ENCODE results near the gene RALGAPA1. TPM values are rescaled to one million over a fixed set of nuclear protein-coding genes. Genes with fewer than 3 reads are reported as not detected.

Gene RALGAPA1
- total and polyA plus RNA-seq, 2 experiments from 2014 or later, result 21.9 to 27.3 TPM

DNA sequence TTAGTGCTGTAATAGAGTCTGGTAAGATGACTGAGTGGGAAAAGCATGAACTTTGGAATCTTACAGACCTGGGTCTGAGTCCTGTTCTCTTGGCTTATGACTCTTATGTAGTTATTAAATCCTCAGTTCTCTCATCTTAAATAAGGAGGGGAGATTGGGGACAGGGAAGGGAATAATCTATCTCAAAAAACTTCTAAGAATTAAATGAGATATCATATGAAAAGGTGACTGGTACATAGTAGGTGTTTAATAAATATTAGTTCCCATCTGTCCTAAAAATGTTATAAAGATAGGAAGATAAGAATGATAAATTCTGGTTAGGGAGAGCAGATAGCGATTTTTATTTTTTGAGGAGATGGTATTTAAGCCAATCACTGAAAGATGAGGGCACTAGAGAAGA is 156.1 kb downstream of the RALGAPA1 start (continued):
- no peak for TF ChIP-seq EZH2 (IDR thresholded peaks at IDR 0.05; ENCODE audit: low read depth, unreplicated experiment)
- no peak for TF ChIP-seq ZNF331 (CRISPR knock-in tag; IDR thresholded peaks at IDR 0.05; ENCODE audit: low read depth)
- TF ChIP-seq EZH2phosphoT487 (IDR thresholded peaks at IDR 0.05; ENCODE audit: unreplicated experiment), result no peak

DNA sequence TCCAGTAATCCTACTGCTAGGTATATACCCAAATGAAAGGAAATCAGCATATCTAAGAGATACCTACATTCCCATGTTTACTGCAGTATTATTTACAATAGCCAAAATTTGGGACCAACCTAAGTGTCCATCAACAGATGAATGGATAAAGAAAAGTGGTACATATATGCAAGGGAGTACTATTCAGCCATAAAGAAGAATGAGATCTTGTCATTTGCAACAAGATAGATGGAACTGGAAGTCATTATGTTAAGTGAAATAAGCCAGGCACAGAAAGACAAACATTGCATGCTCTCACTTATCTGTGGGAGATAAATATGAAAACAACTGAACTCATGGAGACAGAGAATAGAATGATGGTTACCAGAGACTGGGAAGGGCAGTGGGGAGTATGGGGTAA is 165.6 kb downstream of the RALGAPA1 start:
- Histone ChIP-seq H3K27me3 (ENCODE audit: insufficient read depth) (no peaks in the 10 kb centered on the region), H4K20me1 (replicated peaks; ENCODE audit: insufficient read depth) (no peaks in the 10 kb centered on the region), H3K79me2 (replicated peaks; ENCODE audit: insufficient read depth) (no peaks in the 10 kb centered on the region), H3K4me3 (no peak overlapping the region), H3K27ac (ENCODE audit: low read depth) (no peak overlapping the region), H3K4me2 (no peak overlapping the region), H3K36me3 (ENCODE audit: insufficient read depth) (no peaks in the 10 kb centered on the region), H3K4me1 (ENCODE audit: insufficient read depth) (no peaks in the 10 kb centered on the region), H2AFZ (no peak overlapping the region), H3F3A (replicated peaks; ENCODE audit: low read depth) (no peaks in the 10 kb centered on the region), H3K9me2 (ENCODE audit: insufficient read depth) (no peaks in the 10 kb centered on the region)
- H3K9me3 Mint-ChIP-seq, result peaks cover 10% of the 10 kb centered on the region; the same call in 2 of the 3 replicates
- TF ChIP-seq POLR2AphosphoS5 (IDR thresholded peaks at IDR 0.05; ENCODE audit: low read depth) (no peak), EZH2 (IDR thresholded peaks at IDR 0.05; ENCODE audit: low read depth, unreplicated experiment) (no peak), ZNF331 (CRISPR knock-in tag; IDR thresholded peaks at IDR 0.05; ENCODE audit: low read depth) (no peak), STAT1 (IDR thresholded peaks at IDR 0.05; ENCODE audit: unreplicated experiment) (no peak), ZNF114 (CRISPR knock-in tag; IDR thresholded peaks at IDR 0.05) (no peak), CREB1 (CRISPR knock-in tag; IDR thresholded peaks at IDR 0.05; ENCODE audit: low read depth) (no peak), JUNB (IDR thresholded peaks at IDR 0.05; ENCODE audit: unreplicated experiment) (no peak), EZH2phosphoT487 (IDR thresholded peaks at IDR 0.05; ENCODE audit: unreplicated experiment) (no peak), NANOG (IDR thresholded peaks at IDR 0.05; ENCODE audit: borderline replicate concordance) (no peak)
- TF ChIP-seq, protein P1, sequence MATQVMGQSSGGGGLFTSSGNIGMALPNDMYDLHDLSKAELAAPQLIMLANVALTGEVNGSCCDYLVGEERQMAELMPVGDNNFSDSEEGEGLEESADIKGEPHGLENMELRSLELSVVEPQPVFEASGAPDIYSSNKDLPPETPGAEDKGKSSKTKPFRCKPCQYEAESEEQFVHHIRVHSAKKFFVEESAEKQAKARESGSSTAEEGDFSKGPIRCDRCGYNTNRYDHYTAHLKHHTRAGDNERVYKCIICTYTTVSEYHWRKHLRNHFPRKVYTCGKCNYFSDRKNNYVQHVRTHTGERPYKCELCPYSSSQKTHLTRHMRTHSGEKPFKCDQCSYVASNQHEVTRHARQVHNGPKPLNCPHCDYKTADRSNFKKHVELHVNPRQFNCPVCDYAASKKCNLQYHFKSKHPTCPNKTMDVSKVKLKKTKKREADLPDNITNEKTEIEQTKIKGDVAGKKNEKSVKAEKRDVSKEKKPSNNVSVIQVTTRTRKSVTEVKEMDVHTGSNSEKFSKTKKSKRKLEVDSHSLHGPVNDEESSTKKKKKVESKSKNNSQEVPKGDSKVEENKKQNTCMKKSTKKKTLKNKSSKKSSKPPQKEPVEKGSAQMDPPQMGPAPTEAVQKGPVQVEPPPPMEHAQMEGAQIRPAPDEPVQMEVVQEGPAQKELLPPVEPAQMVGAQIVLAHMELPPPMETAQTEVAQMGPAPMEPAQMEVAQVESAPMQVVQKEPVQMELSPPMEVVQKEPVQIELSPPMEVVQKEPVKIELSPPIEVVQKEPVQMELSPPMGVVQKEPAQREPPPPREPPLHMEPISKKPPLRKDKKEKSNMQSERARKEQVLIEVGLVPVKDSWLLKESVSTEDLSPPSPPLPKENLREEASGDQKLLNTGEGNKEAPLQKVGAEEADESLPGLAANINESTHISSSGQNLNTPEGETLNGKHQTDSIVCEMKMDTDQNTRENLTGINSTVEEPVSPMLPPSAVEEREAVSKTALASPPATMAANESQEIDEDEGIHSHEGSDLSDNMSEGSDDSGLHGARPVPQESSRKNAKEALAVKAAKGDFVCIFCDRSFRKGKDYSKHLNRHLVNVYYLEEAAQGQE (IDR thresholded peaks at IDR 0.05; ENCODE audit: unreplicated experiment), result no peak
- TF ChIP-seq, protein P2, sequence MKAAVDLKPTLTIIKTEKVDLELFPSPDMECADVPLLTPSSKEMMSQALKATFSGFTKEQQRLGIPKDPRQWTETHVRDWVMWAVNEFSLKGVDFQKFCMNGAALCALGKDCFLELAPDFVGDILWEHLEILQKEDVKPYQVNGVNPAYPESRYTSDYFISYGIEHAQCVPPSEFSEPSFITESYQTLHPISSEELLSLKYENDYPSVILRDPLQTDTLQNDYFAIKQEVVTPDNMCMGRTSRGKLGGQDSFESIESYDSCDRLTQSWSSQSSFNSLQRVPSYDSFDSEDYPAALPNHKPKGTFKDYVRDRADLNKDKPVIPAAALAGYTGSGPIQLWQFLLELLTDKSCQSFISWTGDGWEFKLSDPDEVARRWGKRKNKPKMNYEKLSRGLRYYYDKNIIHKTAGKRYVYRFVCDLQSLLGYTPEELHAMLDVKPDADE (IDR thresholded peaks at IDR 0.05), result no peak
- TF ChIP-seq, protein P3, sequence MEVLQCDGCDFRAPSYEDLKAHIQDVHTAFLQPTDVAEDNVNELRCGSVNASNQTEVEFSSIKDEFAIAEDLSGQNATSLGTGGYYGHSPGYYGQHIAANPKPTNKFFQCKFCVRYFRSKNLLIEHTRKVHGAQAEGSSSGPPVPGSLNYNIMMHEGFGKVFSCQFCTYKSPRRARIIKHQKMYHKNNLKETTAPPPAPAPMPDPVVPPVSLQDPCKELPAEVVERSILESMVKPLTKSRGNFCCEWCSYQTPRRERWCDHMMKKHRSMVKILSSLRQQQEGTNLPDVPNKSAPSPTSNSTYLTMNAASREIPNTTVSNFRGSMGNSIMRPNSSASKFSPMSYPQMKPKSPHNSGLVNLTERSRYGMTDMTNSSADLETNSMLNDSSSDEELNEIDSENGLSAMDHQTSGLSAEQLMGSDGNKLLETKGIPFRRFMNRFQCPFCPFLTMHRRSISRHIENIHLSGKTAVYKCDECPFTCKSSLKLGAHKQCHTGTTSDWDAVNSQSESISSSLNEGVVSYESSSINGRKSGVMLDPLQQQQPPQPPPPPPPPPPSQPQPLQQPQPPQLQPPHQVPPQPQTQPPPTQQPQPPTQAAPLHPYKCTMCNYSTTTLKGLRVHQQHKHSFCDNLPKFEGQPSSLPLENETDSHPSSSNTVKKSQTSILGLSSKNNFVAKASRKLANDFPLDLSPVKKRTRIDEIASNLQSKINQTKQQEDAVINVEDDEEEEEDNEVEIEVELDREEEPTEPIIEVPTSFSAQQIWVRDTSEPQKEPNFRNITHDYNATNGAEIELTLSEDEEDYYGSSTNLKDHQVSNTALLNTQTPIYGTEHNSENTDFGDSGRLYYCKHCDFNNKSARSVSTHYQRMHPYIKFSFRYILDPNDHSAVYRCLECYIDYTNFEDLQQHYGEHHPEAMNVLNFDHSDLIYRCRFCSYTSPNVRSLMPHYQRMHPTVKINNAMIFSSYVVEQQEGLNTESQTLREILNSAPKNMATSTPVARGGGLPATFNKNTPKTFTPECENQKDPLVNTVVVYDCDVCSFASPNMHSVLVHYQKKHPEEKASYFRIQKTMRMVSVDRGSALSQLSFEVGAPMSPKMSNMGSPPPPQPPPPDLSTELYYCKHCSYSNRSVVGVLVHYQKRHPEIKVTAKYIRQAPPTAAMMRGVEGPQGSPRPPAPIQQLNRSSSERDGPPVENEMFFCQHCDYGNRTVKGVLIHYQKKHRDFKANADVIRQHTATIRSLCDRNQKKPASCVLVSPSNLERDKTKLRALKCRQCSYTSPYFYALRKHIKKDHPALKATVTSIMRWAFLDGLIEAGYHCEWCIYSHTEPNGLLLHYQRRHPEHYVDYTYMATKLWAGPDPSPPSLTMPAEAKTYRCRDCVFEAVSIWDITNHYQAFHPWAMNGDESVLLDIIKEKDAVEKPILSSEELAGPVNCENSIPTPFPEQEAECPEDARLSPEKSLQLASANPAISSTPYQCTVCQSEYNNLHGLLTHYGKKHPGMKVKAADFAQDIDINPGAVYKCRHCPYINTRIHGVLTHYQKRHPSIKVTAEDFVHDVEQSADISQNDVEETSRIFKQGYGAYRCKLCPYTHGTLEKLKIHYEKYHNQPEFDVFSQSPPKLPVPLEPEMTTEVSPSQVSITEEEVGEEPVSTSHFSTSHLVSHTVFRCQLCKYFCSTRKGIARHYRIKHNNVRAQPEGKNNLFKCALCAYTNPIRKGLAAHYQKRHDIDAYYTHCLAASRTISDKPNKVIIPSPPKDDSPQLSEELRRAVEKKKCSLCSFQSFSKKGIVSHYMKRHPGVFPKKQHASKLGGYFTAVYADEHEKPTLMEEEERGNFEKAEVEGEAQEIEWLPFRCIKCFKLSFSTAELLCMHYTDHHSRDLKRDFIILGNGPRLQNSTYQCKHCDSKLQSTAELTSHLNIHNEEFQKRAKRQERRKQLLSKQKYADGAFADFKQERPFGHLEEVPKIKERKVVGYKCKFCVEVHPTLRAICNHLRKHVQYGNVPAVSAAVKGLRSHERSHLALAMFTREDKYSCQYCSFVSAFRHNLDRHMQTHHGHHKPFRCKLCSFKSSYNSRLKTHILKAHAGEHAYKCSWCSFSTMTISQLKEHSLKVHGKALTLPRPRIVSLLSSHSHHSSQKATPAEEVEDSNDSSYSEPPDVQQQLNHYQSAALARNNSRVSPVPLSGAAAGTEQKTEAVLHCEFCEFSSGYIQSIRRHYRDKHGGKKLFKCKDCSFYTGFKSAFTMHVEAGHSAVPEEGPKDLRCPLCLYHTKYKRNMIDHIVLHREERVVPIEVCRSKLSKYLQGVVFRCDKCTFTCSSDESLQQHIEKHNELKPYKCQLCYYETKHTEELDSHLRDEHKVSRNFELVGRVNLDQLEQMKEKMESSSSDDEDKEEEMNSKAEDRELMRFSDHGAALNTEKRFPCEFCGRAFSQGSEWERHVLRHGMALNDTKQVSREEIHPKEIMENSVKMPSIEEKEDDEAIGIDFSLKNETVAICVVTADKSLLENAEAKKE (CRISPR knock-in tag; IDR thresholded peaks at IDR 0.05), result no peak
- TF ChIP-seq, protein P4, sequence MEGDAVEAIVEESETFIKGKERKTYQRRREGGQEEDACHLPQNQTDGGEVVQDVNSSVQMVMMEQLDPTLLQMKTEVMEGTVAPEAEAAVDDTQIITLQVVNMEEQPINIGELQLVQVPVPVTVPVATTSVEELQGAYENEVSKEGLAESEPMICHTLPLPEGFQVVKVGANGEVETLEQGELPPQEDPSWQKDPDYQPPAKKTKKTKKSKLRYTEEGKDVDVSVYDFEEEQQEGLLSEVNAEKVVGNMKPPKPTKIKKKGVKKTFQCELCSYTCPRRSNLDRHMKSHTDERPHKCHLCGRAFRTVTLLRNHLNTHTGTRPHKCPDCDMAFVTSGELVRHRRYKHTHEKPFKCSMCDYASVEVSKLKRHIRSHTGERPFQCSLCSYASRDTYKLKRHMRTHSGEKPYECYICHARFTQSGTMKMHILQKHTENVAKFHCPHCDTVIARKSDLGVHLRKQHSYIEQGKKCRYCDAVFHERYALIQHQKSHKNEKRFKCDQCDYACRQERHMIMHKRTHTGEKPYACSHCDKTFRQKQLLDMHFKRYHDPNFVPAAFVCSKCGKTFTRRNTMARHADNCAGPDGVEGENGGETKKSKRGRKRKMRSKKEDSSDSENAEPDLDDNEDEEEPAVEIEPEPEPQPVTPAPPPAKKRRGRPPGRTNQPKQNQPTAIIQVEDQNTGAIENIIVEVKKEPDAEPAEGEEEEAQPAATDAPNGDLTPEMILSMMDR (conservative IDR thresholded peaks at IDR 0.05; ENCODE audit: low read depth in 2 of 2), result no peak
- ATAC-seq (no peak), DNase-seq (ENCODE audit: low spot score) (no peak)
- no peak overlapping the region for H3K4me3 Mint-ChIP-seq
- peaks cover 3% of the 10 kb centered on the region; the same call in 2 of the 3 replicates for H3K4me1 Mint-ChIP-seq
- no peak overlapping the region for H3K27ac Mint-ChIP-seq
- peaks cover 24% of the 10 kb centered on the region for H3K36me3 Mint-ChIP-seq (ENCODE audit: low read depth)
- peaks cover 2% of the 10 kb centered on the region for H3K27me3 Mint-ChIP-seq (ENCODE audit: insufficient read depth, low read depth, poor library complexity)

Data from GM23338 (cell line).